Peyer's patch (tissue), 4 donors: ENCODE measurements around the gene EVC2. TPM values are rescaled to one million over a fixed set of nuclear protein-coding genes. Genes with fewer than 3 reads are reported as not detected.

Experiments
- DNase-seq, 3 donors: peaks; one replicate each; pipeline ENCODE4 v3.0.0-alpha.2; 2017 to 2019
- H3K27ac ChIP-seq, 4 donors: fragments of 200-600 bp; sonication (generic); one replicate each; pipeline ENCODE4 v1.5.1; 2016 to 2019
- H3K27me3 ChIP-seq, 2 donors: fragments of 200-600 bp; sonication (generic); one replicate each; pipeline ENCODE4 v1.5.1; 2019
- H3K36me3 ChIP-seq, 3 donors: fragments of 200-600 bp; sonication (generic); one replicate each; pipeline ENCODE4 v1.5.1; 2016 to 2019
- H3K4me1 ChIP-seq, 4 donors: fragments of 200-600 bp; sonication (generic); one replicate each; pipeline ENCODE4 v1.5.1; 2016 to 2019
- H3K4me3 ChIP-seq, 4 donors: fragments of 200-600 bp; sonication (generic); 1 replicate in 3 of 4; 2 replicates in 1 of 4; pipeline ENCODE4 v1.5.1; 2016 to 2019; ENCODE audit warnings: mild to moderate bottlenecking in 1 of 4
- H3K9me3 ChIP-seq, 4 donors: fragments of 200-600 bp; sonication (generic); one replicate each; pipeline ENCODE4 v1.5.1; 2016 to 2019; ENCODE audit warnings: mild to moderate bottlenecking in 1 of 4
- CTCF ChIP-seq, 6 experiments: fragments of 450-650 bp in 4 of 6; fragments of 200-600 bp in 2 of 6; sonication (generic) in 1 of 6; IDR thresholded peaks; one replicate each; pipeline ENCODE4 v1.5.1; 2017 to 2019; ENCODE audit warnings: antibody characterized with exemption in 6 of 6, mild to moderate bottlenecking in 3 of 6, moderate library complexity in 1 of 6
- POLR2A ChIP-seq, 2 donors: fragments of 450-650 bp; IDR thresholded peaks; one replicate each; pipeline ENCODE4 v1.5.1; 2017; ENCODE audit warnings: antibody characterized with exemption in 2 of 2, mild to moderate bottlenecking in 2 of 2, moderate library complexity in 2 of 2
- total RNA-seq, 4 donors: library from RNA; depleted of rRNA; stranded (reverse); fragments of >200 nt; gene quantifications; one replicate each; pipeline ENCODE4 v1.1.0, GENCODE V29; 2016

EVC2 gene
- total RNA-seq, 4 donors from 2014 or later: 0.70 to 32.2 (median 4.1) TPM

GRCh38 chr4:5719350-5720055 lies 11.1 kb upstream of the EVC2 start:
- no peak for TF ChIP-seq CTCF (IDR thresholded peaks at IDR 0.05)
- TF ChIP-seq POLR2A (IDR thresholded peaks at IDR 0.05): no peak
- Histone ChIP-seq H3K9me3 (peaks cover 0 to 3% (median 0%) of the 10 kb centered on the region in 4 donors), H3K4me3 (no peak overlapping the region), H3K27ac (no peak overlapping the region), H3K36me3 (no peaks in the 10 kb centered on the region), H3K4me1 (no peaks in the 10 kb centered on the region), H3K27me3 (no peaks in the 10 kb centered on the region)
- DNase-seq: no peak

- no peak overlapping the region for H3K27ac ChIP-seq
- no peaks in the 10 kb centered on the region for H3K27me3 ChIP-seq
- DNase-seq: no peak
- H3K9me3 ChIP-seq: peaks cover 0 to 3% (median 0%) of the 10 kb centered on the region in 4 donors
- H3K4me1 ChIP-seq: no peaks in the 10 kb centered on the region
- TF ChIP-seq POLR2A (IDR thresholded peaks at IDR 0.05) (no peak), CTCF (IDR thresholded peaks at IDR 0.05) (no peak)
- no peak overlapping the region for H3K4me3 ChIP-seq
- no peaks in the 10 kb centered on the region for H3K36me3 ChIP-seq
Observed at GRCh38 chr4:5718411-5718810, 10.1 kb upstream of the EVC2 start.

GRCh38 chr4:5717449-5718158 lies 9.2 kb upstream of the EVC2 start:
- Histone ChIP-seq H3K27ac (no peak overlapping the region), H3K4me3 (no peak overlapping the region), H3K27me3 (no peaks in the 10 kb centered on the region), H3K4me1 (no peaks in the 10 kb centered on the region), H3K9me3 (peaks cover 0 to 3% (median 0%) of the 10 kb centered on the region in 4 donors), H3K36me3 (no peaks in the 10 kb centered on the region)
- no peak for DNase-seq
- TF ChIP-seq CTCF (IDR thresholded peaks at IDR 0.05) (no peak), POLR2A (IDR thresholded peaks at IDR 0.05) (no peak)

GRCh38 chr4:5716391-5716790 lies 8.0 kb upstream of the EVC2 start:
- no peaks in the 10 kb centered on the region for H3K4me1 ChIP-seq
- H3K27me3 ChIP-seq: no peaks in the 10 kb centered on the region
- no peak for DNase-seq
- H3K4me3 ChIP-seq: no peak overlapping the region
- TF ChIP-seq CTCF (IDR thresholded peaks at IDR 0.05) (no peak), POLR2A (IDR thresholded peaks at IDR 0.05) (no peak)
- no peaks in the 10 kb centered on the region for H3K36me3 ChIP-seq
- H3K9me3 ChIP-seq: peaks cover 0 to 3% (median 0%) of the 10 kb centered on the region in 4 donors
- H3K27ac ChIP-seq: no peak overlapping the region

- TF ChIP-seq CTCF (IDR thresholded peaks at IDR 0.05) (no peak), POLR2A (IDR thresholded peaks at IDR 0.05) (no peak)
- H3K4me3 ChIP-seq: no peak overlapping the region
- no peaks in the 10 kb centered on the region for H3K4me1 ChIP-seq
- no peak overlapping the region for H3K27ac ChIP-seq
- H3K9me3 ChIP-seq: peaks cover 0 to 3% (median 0%) of the 10 kb centered on the region in 4 donors
- no peaks in the 10 kb centered on the region for H3K36me3 ChIP-seq
- DNase-seq: no peak
- H3K27me3 ChIP-seq: no peaks in the 10 kb centered on the region
Observed at GRCh38 chr4:5715357-5715756, 7.0 kb upstream of the EVC2 start.
